HG03378 (cell line): ENCODE data around the gene IL18BP.

Source experiments
- ATAC-seq: cut with Tn5 transposase; IDR thresholded peaks from one replicate; pipeline ENCODE4 v1.9.1; 2021; ENCODE audit warnings: mild to moderate bottlenecking, moderate library complexity; ENCODE audit not compliant: unreplicated experiment

The IL18BP gene

DNA sequence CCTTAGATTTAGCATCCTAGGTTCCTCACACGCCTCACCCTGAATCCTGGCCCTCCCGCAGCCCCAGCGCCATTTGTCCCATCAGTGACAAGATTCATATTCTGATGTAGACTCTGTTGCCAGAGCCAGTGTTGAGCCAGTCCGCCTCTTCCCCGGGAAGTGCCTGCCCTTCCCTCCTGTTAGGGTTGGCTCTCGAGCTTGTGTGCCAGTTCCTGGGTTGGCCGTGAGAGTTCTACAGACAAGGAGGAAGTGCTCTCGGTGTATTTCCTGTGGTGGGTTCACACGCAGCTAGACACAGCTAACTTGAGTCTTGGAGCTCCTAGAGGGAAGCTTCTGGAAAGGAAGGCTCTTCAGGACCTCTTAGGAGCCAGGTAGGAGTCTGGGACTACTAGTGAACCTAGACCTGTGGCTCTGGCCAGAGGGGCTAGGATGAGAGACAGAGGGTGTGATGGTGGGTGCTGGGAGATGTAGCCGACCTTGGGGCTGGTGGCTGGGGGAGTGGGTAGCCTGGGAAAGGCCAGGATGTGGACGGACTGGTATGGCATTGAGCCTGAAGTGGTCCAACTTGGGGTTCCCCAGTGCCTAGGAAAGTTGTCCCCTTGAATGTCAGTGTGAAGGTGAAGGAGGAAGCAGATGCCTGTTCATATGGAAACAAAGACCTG, at the start of gene IL18BP:
Gene IL18BP (plus strand): TSS at position 261 of the 662 bp plus-strand sequence. CDS start 1,076 bp downstream, outside the sequence.
- no peak for ATAC-seq

DNA sequence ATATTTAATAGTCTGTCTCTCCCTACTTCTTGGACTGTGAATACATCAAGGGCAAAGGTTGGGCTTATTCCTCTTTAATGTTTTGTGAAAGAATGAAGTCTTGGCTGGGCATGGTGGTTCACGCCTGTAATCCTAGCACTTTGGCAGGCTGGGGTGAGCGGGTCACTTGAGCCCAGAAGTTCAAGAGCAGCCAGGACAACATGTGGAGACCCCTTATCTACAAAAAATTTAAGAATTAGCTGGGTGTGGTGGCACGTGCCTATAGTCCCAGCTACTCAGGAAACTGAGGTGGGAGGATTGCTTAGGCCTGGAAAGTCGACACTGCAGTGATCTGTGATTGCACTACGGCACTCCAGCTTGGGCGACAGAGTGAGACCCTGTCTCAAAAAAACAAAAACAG, 49.7 kb upstream of the IL18BP start:
- no peak for ATAC-seq

DNA sequence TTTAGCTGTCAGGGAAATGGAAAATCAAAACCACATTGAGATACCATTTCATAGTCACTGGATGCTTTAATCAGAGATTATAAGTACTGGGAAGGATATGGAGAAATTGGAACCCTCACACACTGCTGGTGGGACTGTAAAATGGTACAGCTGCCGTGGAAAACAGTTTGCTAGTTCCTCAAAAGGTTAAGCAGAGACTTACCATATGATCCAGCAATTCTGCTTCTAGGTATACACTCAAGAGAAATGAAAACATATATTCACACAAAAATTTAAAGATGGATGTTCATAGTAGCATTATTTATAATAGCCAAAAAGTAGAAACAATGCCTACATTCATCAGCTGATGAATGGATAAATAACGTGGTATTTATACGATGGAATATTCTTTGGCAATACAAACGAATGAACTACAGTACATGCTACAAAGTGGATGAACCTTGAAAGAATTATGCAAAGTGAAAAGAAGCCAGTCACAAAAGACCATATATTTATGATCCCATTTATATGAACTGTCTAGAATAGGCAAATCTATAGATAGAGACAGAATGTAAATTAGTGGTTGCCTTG, 46.9 kb upstream of the IL18BP start:
- ATAC-seq, result no peak

DNA sequence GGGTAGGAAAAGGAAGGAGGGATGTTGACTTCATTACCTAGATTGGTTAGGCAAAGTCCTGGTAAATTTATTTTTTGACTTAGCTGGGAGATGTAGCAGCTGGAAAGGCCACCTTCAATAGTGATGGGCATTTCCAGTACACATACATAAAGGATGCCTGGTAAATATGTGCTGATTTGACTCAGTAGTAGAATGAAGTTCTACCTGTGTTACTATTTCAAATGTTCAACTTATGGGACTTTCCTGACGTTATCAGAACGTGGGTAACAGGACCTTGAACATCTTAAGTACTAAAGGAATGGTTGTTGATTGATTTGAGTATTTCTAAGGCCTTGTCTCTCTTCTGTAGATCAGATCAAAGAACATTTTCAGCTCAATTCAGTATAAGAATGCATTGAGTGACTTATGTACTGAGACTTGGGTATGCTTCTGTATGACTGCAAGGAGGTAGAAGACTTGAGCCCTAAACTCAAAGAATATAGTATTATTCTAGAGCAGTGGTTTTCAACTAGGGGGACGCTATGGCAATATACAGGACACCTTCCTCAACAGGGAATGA, 42.7 kb upstream of the IL18BP start:
- ATAC-seq, result no peak

DNA sequence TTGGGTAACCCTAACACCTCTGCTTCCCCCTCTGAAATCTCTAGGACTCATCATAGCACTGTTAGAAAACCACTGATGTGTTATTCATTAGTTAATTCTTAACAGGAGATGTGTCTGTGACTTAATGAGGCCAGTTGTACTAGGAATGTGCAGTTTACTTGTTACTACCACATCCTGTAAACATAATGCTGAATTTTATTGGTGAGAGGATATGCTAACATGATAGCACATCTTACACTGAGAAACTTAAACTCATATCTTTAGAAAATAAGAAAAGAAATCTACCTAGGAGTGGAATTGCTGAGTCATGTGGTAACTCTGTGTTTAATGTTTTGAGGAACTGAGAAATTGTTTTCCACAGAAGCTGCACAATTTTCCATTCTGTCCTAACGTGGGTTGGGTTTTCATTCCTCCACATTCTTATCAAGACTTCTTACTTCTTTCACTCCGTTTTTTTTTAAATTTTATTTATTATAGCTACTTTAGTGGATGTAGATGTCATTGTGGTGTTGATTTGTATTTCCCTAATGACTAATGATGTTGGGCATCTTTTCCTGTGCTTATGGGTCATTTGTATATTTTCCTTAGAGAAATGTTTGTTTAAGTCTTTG, 36.2 kb upstream of the IL18BP start:
- ATAC-seq, result peak; percentile 72

DNA sequence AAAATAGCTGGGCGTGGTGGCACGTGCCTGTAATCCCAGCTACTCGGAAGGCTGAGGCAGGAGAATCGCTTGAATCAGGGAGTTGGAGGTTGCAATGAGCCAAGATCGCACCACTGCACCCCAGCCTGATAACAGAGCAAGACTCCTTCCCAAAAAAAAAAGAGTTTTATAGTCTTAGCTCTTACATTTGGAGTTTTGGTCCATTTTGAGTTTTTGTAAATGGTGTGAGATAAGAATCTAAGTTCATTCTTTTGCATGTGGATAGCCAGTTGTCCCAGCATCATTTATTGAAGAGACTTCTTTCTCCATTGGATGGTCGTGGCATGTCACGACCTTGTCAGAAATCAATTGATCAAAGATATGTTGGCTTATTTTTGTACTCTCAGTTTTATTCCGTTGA, 35.2 kb upstream of the IL18BP start:
- no peak for ATAC-seq

DNA sequence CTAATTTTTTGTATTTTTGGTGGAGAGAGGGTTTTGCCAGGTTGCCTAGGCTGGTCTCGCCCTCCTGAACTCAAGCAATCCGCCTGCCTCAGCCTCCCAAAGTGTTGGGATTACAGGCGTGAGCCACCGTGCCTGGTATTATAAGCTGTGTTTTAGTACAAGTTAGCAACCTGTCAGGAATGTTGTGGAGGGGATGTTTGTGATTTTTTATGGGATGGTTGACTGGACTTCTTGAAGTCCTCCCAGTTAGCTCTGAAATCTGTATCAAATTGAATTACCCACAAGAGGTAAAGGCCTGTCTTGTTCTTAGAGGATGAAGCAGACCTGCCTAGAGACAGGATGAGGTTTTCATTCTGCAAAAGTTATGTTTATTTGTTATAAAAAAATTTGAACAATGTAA, 34.1 kb upstream of the IL18BP start:
- ATAC-seq, result no peak

DNA sequence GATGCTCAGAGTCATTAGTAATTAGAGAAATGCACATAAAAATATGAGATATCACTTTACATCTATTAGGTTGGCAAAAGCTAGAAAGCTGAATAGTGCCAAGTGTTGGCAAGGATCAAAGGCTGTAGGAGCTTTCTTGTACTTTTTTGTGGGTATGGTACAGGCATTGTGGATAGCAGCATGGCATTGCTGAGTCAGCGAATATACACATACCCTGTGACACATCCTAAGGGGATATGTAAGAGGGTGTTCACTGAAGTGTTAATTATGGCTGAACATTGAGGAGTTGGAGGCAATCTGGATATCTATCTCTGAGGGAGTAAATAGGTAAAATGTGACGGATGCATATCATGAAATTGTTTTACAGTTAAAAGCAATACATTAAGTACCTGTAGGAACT, 27.0 kb upstream of the IL18BP start:
- ATAC-seq, result no peak

DNA sequence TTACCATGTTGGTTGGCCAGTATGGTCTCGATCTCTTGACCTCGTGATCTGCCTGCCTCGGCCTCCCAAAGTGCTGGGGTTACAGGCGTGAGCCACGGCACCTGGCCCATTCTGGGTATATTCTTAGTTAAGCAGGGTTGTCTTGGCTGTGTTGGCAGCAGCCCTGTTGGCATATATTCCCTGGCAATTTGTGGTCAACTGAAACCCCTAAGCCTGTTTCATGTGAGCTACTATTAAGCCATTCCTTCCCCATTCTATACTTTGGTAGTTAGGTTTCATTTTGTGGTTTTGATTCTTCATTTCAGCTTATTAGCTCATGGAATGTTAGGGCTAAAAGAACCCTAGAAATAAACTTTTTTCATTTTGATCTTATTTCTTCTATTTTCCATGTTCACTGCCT, 22.2 kb upstream of the IL18BP start:
- ATAC-seq, result no peak

DNA sequence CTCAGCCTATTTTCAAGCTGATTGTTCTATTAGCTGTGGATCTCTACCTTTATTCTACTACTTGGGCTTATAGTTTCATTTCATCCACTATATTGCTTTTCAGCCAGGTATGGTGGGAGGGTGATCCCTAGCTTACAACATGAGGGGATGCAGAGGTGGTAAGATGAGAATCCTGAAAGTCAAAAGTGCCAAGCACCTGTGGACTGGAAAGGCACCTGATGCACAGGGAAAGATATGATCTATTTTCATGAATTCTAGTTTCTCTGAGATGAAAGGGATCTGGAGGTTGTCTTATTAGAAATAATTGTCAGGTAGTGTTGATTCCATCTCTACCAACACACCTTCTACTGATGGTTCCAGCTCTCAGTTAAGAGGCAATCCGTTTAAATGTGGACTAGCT, 21.6 kb upstream of the IL18BP start:
- no peak for ATAC-seq

DNA sequence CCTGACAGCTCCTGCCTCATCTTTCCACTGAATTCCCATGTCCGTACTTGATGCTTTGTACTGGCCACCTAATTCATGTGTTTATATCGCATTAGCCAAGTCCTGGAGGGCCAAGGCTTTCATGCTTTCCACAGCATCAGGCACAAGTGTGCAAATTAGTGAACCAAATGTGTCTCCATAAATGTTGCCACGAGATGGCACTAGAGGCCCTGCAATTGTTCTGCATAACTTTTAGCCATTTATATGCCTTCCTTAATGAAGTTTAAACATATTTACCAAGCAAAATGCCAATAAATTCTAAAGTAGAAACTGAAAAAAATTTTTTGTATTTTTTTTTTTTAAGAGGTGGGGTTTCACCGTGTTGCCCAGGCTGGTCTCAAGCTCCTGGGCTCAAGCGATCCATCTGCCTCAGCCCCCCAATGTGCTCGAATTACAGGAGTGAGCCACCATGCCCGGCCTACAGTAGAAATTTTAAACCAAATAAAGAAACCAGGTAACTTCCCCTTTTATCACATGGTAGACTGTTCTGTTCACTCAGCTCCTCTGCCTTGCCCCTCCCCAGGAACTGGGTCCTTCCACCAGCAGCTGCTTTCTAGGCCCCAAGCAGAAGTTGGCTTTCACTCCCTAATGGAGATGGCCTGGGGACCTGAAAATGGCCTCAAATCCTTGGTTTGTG, 20.8 kb upstream of the IL18BP start:
- ATAC-seq, result no peak

DNA sequence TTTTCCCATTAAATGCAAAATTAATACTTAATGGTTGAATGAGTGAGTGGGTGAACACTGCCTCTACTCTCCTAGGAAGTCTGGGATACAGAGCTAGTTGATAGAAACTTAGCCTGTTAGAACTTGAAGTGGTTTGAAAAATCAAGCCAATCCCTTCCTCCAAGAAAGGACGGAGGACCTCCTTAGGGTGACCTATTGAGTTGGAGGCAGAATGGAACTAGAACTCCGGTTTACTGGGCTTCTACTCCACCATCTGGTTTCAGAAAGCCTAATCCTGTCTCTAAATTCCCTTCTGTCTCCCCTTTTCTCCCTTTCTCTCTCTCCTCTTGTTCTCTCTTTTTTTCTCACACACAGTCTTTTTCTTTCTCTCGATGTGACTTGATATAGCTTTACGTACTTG, 19.6 kb upstream of the IL18BP start:
- ATAC-seq, result no peak

DNA sequence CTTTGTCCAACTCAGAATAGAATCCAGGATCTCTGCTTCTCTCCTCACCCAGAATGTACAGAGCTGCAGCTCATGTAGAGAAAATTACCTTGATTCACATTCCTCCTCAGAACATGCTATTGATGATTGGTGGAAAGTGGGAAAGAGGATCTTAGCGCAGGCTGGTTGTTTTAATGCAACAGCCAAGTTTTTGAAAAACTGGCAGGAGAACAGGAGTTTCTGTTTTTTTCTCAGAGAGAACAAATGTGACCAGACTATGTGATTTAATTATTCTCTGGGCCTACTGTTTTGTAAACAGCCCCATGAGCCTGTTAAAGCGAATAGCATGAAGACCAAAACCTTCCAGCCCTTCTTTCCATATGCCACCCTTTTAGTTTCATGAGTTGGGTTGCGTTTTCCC, 19.1 kb upstream of the IL18BP start:
- no peak for ATAC-seq

DNA sequence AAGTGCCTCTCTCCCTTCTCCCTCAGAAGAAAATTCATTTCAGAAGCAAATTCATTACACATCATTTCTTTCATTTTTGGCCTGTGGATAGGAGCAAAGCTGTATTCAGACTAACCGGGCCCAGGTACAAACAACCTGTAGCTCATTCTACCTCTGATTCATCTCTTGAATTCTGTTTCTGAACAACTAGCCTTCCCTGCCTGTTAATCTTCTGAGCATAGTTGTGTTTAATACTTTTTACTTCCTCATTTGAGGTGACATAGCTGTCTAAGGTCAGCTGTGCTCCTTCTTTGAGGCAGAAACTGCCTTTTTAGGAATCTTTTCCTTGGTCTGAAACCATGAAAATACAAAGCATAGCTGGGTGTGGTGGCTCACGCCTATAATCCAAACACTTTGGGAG, 12.6 kb upstream of the IL18BP start:
- no peak for ATAC-seq

DNA sequence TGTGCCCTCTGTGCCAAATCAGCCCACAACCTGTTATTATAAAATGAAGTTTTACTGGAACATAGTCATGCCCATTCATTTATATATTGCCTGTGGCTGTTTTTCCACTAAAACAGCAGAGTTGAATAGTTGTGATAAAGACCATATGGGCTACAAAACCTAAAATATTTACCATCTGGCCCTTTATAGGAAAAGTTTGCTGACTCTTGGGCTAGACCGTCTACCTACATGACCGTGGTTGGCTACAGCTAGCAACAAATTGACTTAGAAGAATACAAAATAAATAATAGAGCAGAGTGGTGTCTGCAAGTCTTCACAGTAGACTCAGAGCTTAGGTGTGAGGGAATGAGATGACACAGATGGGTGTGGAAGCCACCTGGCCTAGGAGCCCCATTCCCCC, 11.2 kb upstream of the IL18BP start:
- ATAC-seq, result no peak

DNA sequence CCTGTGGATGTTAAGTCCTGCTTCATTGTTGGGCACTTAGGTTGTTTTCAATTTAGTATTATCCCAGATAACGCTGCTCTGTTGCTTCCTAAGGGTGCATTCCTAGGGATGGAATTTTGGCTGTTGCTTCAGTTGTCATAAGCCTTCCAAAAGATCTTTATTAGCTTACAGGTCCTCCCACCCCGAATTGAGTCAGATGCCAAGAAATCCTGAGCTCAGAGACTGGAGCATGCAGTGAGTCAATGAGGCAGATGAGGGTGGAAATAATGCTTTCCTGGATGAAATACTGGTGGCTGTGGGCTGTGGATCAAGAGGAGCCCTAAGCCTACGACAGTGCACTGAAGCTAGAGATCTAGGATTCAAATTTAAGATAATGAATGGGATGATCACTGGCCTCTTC, 10.7 kb upstream of the IL18BP start:
- no peak for ATAC-seq

DNA sequence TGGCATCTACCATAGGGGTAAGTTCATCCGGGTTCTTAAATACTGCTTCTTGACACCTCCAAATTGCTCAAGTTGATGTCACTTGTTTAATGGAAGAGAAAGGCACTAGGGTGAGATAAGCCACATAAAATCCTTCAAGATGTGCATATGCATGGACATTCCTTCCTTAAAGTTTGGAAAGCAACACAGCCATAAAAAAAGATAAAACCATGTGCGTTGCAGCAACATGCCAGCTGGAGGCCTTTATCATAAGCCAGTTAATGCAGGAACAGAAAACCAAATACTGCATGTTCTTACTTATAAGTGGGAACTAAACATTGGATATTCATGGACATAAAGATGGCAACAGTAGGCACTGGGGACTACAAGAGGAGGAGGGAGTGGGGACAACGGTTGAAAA, 8.0 kb upstream of the IL18BP start:
- ATAC-seq, result no peak

DNA sequence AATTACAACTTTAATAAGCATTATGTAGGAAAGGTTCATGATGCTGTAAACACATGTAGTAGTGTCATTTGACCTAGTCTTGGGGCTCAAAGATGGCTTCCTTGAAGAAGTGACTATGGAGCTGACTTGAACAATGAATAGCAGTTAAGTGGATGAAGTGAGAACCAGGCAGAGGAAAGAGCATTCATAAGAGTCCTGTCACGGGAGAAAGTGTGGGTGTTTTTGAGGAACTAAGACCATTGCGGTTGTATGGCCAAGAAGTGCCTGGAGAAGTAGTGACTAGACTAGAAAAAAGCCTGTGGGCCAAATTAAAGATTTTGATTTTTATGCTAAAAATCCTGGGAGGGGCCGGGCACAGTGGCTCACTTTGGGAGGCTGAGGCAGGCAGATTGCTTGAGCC, 7.2 kb upstream of the IL18BP start:
- peak; percentile 64 for ATAC-seq

DNA sequence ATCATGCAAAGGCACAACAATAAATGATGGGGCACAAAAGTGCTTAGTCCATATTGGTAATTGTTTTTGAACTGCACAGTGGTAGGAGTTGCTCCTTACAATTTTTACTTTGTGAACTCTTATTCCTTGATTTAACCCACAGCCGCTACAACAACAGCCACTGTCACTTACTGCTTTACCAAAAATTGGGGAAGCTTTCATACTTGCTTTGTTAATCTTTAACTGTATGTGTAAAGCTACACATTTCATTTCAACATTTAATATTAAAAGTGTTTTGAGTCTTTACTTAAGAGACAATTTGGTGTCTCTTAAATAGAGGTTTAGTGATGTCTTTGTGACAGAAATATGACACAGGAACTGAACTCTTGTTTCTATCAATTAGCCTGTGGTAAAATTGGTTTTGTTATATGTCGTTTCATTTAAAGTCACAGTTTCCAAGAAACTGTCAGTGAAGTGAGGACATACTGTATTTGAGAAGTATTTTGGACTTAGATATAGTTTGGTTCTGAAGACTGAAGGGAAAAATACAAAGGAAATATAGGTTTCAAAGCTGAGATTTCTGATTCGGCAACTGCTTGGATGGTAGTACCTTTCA, 6.5 kb upstream of the IL18BP start:
- no peak for ATAC-seq

DNA sequence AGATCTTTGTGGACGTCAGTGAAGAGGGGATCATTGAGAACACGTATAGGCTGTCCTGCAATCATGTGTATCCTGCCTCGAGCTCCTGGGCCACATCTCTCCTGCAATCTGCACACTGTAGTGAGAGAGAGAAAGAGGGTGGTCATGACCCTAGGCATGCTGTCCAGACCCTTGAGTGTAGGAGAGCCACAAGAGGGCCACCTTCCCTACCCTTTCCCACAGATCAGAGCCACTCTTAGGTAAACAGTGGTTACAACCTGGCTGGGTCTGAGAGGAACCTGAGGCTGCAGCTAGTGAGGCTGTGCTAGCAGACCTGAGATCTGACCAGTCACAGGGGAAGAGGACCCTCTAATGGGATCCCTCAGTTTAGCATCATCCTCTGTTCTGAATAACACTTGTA, 3.9 kb upstream of the IL18BP start:
- ATAC-seq, result no peak

DNA sequence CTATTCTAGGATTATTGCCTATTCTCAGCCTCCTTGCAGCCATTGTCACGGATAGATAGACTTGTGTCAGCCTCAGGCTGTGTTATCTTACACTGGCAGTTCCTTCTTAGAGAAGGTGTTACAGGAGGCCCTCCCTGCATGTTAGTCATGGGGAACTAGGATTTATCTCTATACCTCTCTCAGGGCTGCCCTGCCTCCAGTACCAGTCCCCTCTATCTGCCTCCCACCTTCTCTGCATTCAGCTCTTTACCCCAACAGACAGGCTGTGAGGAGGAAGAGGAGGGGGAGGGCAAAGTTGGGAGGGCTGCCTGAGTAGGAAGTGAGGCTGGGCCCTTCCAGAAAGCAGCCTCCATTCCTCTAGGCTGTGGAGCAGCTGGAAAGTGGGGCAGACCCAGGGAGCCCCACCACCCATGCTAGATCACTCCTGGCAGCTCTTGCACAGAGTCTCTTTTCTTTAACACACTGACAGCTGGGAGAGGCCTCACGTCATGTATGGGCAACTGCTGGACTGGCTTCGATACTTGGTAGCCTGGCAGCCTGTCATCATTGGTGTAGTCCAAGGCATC, 2.9 kb upstream of the IL18BP start:
- ATAC-seq, result no peak
